ENCODE data around the gene YIPF5.

YIPF5 gene

DNA sequence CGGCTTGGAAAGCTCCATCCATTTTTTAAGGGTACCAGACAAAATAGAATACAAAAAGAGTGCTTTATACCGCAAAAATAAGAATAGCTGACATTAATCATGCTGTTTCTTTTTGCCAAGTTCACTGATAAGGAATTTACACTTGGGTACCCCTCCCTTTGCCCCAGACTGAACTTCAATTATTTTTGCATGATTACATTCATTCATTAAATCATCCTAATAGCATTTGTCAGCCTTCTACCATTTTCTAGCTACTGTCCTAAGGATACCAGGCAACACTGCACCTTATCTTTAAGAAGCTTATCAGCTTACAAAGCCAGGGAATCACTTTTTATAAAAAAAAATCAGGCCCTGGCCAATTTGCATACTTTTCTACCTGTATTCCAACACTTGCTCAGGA lies 48.4 kb downstream of the YIPF5 start:
- DNase-seq, result no peak

DNA sequence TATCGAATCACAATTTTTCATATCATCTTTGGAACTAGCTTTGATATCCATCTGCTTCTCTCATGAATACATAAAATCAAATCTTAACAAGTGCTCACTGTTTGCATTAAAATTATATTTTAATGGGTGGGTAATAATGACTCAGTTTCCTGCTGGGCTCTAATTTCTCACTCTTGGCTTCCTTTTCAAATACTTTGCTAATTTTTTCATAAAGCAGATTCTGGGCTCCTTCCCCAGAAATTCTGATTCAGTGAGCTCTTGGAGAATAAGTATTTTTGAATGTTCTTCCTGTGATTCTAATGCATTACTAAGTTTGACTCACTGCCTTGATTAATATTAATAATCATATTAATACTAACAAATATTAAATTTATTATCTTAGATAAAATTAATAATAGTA lies 48.9 kb downstream of the YIPF5 start:
- no peak for DNase-seq

DNA sequence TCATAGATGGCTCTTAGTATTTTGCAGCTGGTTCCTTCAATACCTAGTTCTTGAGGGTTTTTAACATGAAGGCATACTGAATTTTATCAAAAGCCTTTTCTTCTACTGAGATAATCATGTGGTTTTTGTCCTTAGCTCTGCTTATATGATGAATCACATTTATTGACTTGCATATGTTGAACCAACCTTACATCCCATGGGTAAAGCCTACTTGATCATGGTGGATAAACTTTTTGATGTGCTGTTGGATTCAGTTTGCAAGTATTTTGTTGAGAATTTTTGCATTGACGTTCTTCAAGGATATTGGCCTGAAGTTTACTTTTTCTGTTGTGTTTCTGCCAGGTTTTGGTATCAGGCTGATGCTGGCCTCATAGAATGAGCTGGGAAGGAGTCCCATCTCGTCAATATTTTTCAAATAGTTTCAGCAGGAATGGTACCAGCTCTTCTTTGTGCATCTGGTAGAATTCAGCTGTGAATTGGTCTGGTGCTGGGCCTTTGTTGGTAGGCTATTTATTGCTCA lies 49.7 kb downstream of the YIPF5 start:
- no peak for DNase-seq

DNA sequence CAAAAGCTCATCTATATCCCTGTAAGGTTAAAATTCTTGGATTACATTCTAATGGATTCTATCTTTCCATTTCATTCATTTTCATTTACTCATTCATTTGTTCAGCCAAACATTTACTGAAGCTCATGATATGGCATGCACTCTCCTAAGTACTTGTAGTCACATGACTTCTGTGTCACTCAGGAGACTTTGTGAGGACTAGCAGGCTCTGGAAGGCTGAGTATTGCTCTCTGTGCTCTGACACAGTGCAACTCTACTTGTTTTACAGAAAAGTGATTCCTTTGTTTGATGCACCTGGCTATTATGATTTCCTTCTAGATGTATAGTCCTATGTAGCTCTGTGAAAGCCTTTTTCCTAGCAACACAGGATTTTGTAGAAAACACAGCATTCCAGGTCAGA lies 53.0 kb downstream of the YIPF5 start:
- DNase-seq, result no peak

DNA sequence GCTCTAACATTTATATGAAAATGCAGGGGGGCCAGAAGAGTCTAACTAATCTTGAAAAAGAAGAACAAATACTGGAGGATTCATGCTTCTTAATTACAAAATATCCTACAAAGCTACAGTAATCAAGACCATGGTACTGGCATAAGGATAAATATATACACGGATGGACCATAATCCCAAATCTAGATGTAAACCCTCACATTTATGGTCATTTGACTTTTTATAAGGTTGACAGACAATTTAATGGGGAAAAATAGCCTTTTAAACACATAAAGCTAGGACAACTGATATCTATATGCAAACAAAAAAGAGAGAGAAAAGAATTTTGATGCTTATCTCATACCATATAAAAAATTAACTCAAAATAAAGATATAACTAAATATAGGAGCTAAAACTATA lies 55.9 kb downstream of the YIPF5 start:
- DNase-seq, result no peak
